ENCODE measurements around the gene OLR1.

- TF ChIP-seq CTCF (IDR thresholded peaks at IDR 0.05; ENCODE audit: insufficient read depth, low read depth, low read length) (no peak), EZH2 (IDR thresholded peaks at IDR 0.05; ENCODE audit: insufficient read depth, low read length) (no peak)
Measured at GRCh38 chr12:10184261-10184843, 12.4 kb upstream of the OLR1 start.
